CD4-positive, alpha-beta T cell treated with Interleukin-17A for 1 hour (primary cell): ENCODE results near the gene CSNK1G1.
"Not testable (repeated sequence)": the region's sequence is repeated elsewhere in the genome, so short reads cannot be mapped to it uniquely, and the experiment has no call there.

Experiments used
- DNase-seq: peaks from one replicate; pipeline ENCODE4 v3.0.0-alpha.2; 2020

The CSNK1G1 gene

GRCh38 chr15:64235552-64235951, 120.4 kb downstream of the CSNK1G1 start:
- no peak for DNase-seq

- no peak for DNase-seq
These were observed 122.7 kb downstream of the CSNK1G1 start for GRCh38 chr15:64233299-64233698.

- DNase-seq: no peak
These were observed 123.6 kb downstream of the CSNK1G1 start for GRCh38 chr15:64232400-64232799.

- peak; percentile 8 for DNase-seq
These were observed 126.7 kb downstream of the CSNK1G1 start for GRCh38 chr15:64229129-64229724.

GRCh38 chr15:64225804-64226203, 130.2 kb downstream of the CSNK1G1 start:
- no peak for DNase-seq

GRCh38 chr15:64224511-64224910, 131.5 kb downstream of the CSNK1G1 start:
- DNase-seq: no peak

GRCh38 chr15:64223882-64224281, 132.1 kb downstream of the CSNK1G1 start:
- DNase-seq: no peak

GRCh38 chr15:64222573-64223366, 133.2 kb downstream of the CSNK1G1 start:
- no peak for DNase-seq

GRCh38 chr15:64221911-64222310, 134.1 kb downstream of the CSNK1G1 start:
- DNase-seq: not testable (repeated sequence)

GRCh38 chr15:64217429-64217750, 138.6 kb downstream of the CSNK1G1 start:
- not testable (repeated sequence) for DNase-seq

GRCh38 chr15:64216730-64217428, 139.1 kb downstream of the CSNK1G1 start:
- DNase-seq: no peak

GRCh38 chr15:64216196-64216595, 139.8 kb downstream of the CSNK1G1 start:
- DNase-seq: no peak

- no peak for DNase-seq
These were observed 142.3 kb downstream of the CSNK1G1 start for GRCh38 chr15:64213646-64214045.

GRCh38 chr15:64211696-64212095, 144.3 kb downstream of the CSNK1G1 start:
- no peak for DNase-seq

- DNase-seq: no peak
These were observed 145.6 kb downstream of the CSNK1G1 start for GRCh38 chr15:64210371-64210770.

GRCh38 chr15:64209680-64210334, 146.2 kb downstream of the CSNK1G1 start:
- DNase-seq: peak; percentile 22

- no peak for DNase-seq
These were observed 150.8 kb downstream of the CSNK1G1 start for GRCh38 chr15:64205202-64205601.

- no peak for DNase-seq
These were observed 158.5 kb downstream of the CSNK1G1 start for GRCh38 chr15:64197425-64197824.

- DNase-seq: no peak
These were observed 162.0 kb downstream of the CSNK1G1 start for GRCh38 chr15:64193971-64194370.

GRCh38 chr15:64191971-64192830, 163.8 kb downstream of the CSNK1G1 start:
- DNase-seq: no peak

GRCh38 chr15:64187396-64188191, 168.4 kb downstream of the CSNK1G1 start:
- no peak for DNase-seq
